ENCODE measurements around the gene SH3GL3. TPM values are rescaled to one million over a fixed set of nuclear protein-coding genes. Genes with fewer than 3 reads are reported as not detected.

Gene SH3GL3
- total and polyA plus RNA-seq, 2 of the 8 experiments (the other 6 are each of a cell fraction or from before 2014, with no cell fraction given) = 14.1 to 19.1 TPM

GRCh38 chr15:83515164-83515563, 68.0 kb downstream of the SH3GL3 start (continued):
- TF ChIP-seq RAD21 (IDR thresholded peaks at IDR 0.05 in 1 of 2, conservative IDR thresholded peaks at IDR 0.05 in 1 of 2; ENCODE audit: low read depth in 2 of 2, low read length in 2 of 2) (no peak), JUN (IDR thresholded peaks at IDR 0.05; ENCODE audit: low read depth, low read length) (no peak), EP300 (IDR thresholded peaks at IDR 0.05; ENCODE audit: borderline replicate concordance in 1 of 2, low read depth in 2 of 2, low read length in 2 of 2) (no peak), KDM1A (IDR thresholded peaks at IDR 0.05; ENCODE audit: borderline replicate concordance, low read length) (no peak), ATF3 (IDR thresholded peaks at IDR 0.05; ENCODE audit: insufficient read depth, low read depth, low read length) (no peak), EGR1 (IDR thresholded peaks at IDR 0.05; ENCODE audit: borderline replicate concordance, low read depth, low read length) (no peak), GTF2F1 (IDR thresholded peaks at IDR 0.05; ENCODE audit: borderline replicate concordance, low read depth, low read length) (no peak)

Measured in H1 (cell line).